Activated gamma-delta T cell treated with anti-CD3 and anti-CD28 coated beads, Interleukin-2, amount 50 U/mL, for 16 hours (primary cell): ENCODE results near the gene NPSR1.
"Not testable (repeated sequence)": the region's sequence is repeated elsewhere in the genome, so short reads cannot be mapped to it uniquely, and the experiment has no call there.

ENCODE experiments used
- DNase-seq: peaks from one replicate; pipeline ENCODE4 v3.0.0-alpha.2; 2020; ENCODE audit warnings: low read depth

NPSR1 gene

GRCh38 chr7:34657632-34658268 lies at the start of gene NPSR1:
Gene NPSR1 (plus strand): TSS chr7:34658218. CDS start chr7:34658413, 195 bp downstream.
- DNase-seq = no peak

GRCh38 chr7:34612661-34613060 lies 45.4 kb upstream of the NPSR1 start:
- DNase-seq = no peak

- no peak for DNase-seq
These were observed 37.6 kb upstream of the NPSR1 start for GRCh38 chr7:34620425-34620824.

GRCh38 chr7:34622182-34622581 lies 35.8 kb upstream of the NPSR1 start:
- DNase-seq = no peak

GRCh38 chr7:34622771-34623250 lies 35.2 kb upstream of the NPSR1 start:
- no peak for DNase-seq

- not testable (repeated sequence) for DNase-seq
These were observed 29.4 kb upstream of the NPSR1 start for GRCh38 chr7:34628618-34629017.

GRCh38 chr7:34652809-34653208 lies 5.2 kb upstream of the NPSR1 start:
- no peak for DNase-seq

GRCh38 chr7:34653787-34654186 lies 4.2 kb upstream of the NPSR1 start:
- no peak for DNase-seq

- DNase-seq = no peak
These were observed 2.6 kb upstream of the NPSR1 start for GRCh38 chr7:34655384-34655783.

- no peak for DNase-seq
These were observed 2.0 kb upstream of the NPSR1 start for GRCh38 chr7:34656041-34656440.

- DNase-seq = no peak
These were observed 1.6 kb downstream of the NPSR1 start for GRCh38 chr7:34659472-34660075.

- DNase-seq = no peak
These were observed 4.2 kb downstream of the NPSR1 start for GRCh38 chr7:34662058-34662708.

GRCh38 chr7:34664755-34665154 lies 6.7 kb downstream of the NPSR1 start:
- DNase-seq = no peak

- no peak for DNase-seq
These were observed 14.4 kb downstream of the NPSR1 start for GRCh38 chr7:34672430-34672829.

GRCh38 chr7:34673066-34673465 lies 15.0 kb downstream of the NPSR1 start:
- DNase-seq = no peak

GRCh38 chr7:34675749-34676374 lies 17.8 kb downstream of the NPSR1 start:
- no peak for DNase-seq

- DNase-seq = no peak
These were observed 19.5 kb downstream of the NPSR1 start for GRCh38 chr7:34677491-34677890.

- no peak for DNase-seq
These were observed 29.5 kb downstream of the NPSR1 start for GRCh38 chr7:34687529-34687928.

- DNase-seq = no peak
These were observed 38.4 kb downstream of the NPSR1 start for GRCh38 chr7:34696415-34696814.

GRCh38 chr7:34709771-34710170 lies 51.8 kb downstream of the NPSR1 start:
- DNase-seq = no peak

GRCh38 chr7:34718867-34719266 lies 60.8 kb downstream of the NPSR1 start:
- no peak for DNase-seq

- no peak for DNase-seq
These were observed 61.6 kb downstream of the NPSR1 start for GRCh38 chr7:34719636-34720035.

GRCh38 chr7:34720289-34720688 lies 62.3 kb downstream of the NPSR1 start:
- DNase-seq = no peak
